ENCODE data around the gene GJA9. TPM values are rescaled to one million over a fixed set of nuclear protein-coding genes. Genes with fewer than 3 reads are reported as not detected.

The GJA9 gene
- total RNA-seq, 1 donor, result not detected

Small RNAs within 50 kb of the gene (small RNA-seq; reads per million reads assigned to genes)
- gene GJA9-MYCBP, result not detected
- not detected for gene RNU6-605P

Other genes with a start within 250 kb of the GJA9 start
- gene RRAGC, start 21.8 kb downstream of the GJA9 start, total RNA-seq, result 21.2 and 25.1 TPM in 2 replicates
- 6.1 and 11.2 TPM in 2 replicates for gene MYCBP, start 8.2 kb downstream of the GJA9 start, total RNA-seq
- gene RHBDL2, start 60.2 kb upstream of the GJA9 start, total RNA-seq, result 0.97 and 1.7 TPM in 2 replicates
- gene AKIRIN1, start 109.7 kb upstream of the GJA9 start, total RNA-seq, result 44.1 and 69.5 TPM in 2 replicates
- gene NDUFS5, start 144.8 kb upstream of the GJA9 start, total RNA-seq, result 285 and 325 TPM in 2 replicates

All from fibroblast of villous mesenchyme (primary cell).